HepG2 (cell line): ENCODE results near the gene PFDN2. TPM values are rescaled to one million over a fixed set of nuclear protein-coding genes. Genes with fewer than 3 reads are reported as not detected.

Experiments used
- ARHGAP35 ChIP-seq: sonication (generic); formaldehyde crosslinking; IDR thresholded peaks from 2 replicates; pipeline ENCODE4 v1.9.0; 2022; ENCODE audit warnings: mild to moderate bottlenecking, inconsistent platforms, moderate library complexity, missing genetic modification reagents, borderline replicate concordance
- ATF4 ChIP-seq, 2 experiments: fragments of 450-650 bp in 1 of 2; sonication (generic) in 1 of 2; formaldehyde crosslinking; IDR thresholded peaks; 2 replicates each; pipeline versions ENCODE4 v1.5.0 to v1.8.0; 2020 to 2022; ENCODE audit warnings: mild to moderate bottlenecking in 1 of 2, missing genetic modification reagents in 1 of 2
- BRD4 ChIP-seq: sonication (generic); formaldehyde crosslinking; IDR thresholded peaks from 2 replicates; pipeline ENCODE4 v1.4.0; 2020; ENCODE audit warnings: missing genetic modification reagents
- CBX2 ChIP-seq, 2 experiments: fragments of 200-600 bp in 1 of 2; sonication (generic); formaldehyde crosslinking in 1 of 2; IDR thresholded peaks; 2 replicates each; pipeline versions ENCODE4 v1.7.0 to v1.8.1; 2018 to 2022; ENCODE audit warnings: low read depth in 2 of 2, low read length in 1 of 2, mild to moderate bottlenecking in 1 of 2, missing genetic modification reagents in 1 of 2
- CBX5 ChIP-seq: sonication (generic); formaldehyde crosslinking; IDR thresholded peaks from 2 replicates; pipeline ENCODE4 v1.4.0; 2020; ENCODE audit warnings: missing genetic modification reagents, borderline replicate concordance
- E2F5 ChIP-seq: sonication (generic); formaldehyde crosslinking; conservative IDR thresholded peaks from 2 replicates; pipeline ENCODE4 v1.4.0; 2020; ENCODE audit warnings: missing genetic modification reagents
- ESRRA ChIP-seq: sonication (generic); formaldehyde crosslinking; IDR thresholded peaks from 2 replicates; pipeline ENCODE4 v1.5.1; 2020; ENCODE audit warnings: mild to moderate bottlenecking, low read depth, missing genetic modification reagents
- HBP1 ChIP-seq: IDR thresholded peaks from 2 replicates; pipeline ENCODE4 v1.6.1; 2016; ENCODE audit warnings: low read depth, control low read depth
- HDAC6 ChIP-seq: fragments of 200-600 bp; sonication (generic); IDR thresholded peaks from 2 replicates; pipeline ENCODE4 v1.7.0; 2017; ENCODE audit warnings: mild to moderate bottlenecking, antibody characterized with exemption, low read length, low read depth
- HNRNPH1 ChIP-seq: fragments of 200-400 bp; formaldehyde crosslinking; optimal IDR thresholded peaks from 2 replicates; pipeline ENCODE3; 2017; ENCODE audit warnings: mild to moderate bottlenecking, low read depth, low read length
- KLF11 ChIP-seq: IDR thresholded peaks from 2 replicates; pipeline ENCODE4 v1.6.1; 2016; ENCODE audit warnings: missing compliant biosample characterization
- MYPOP ChIP-seq: sonication (generic); formaldehyde crosslinking; IDR thresholded peaks from 2 replicates; pipeline ENCODE4 v1.8.1; 2023; ENCODE audit warnings: mild to moderate bottlenecking, moderate library complexity, missing genetic modification reagents
- NR0B2 ChIP-seq: sonication (generic); formaldehyde crosslinking; IDR thresholded peaks from 2 replicates; pipeline ENCODE4 v1.4.0; 2020; ENCODE audit warnings: mild to moderate bottlenecking, missing genetic modification reagents
- SALL1 ChIP-seq: sonication (generic); formaldehyde crosslinking; IDR thresholded peaks from 2 replicates; pipeline ENCODE4 v1.8.0; 2022; ENCODE audit warnings: mild to moderate bottlenecking, missing genetic modification reagents
- TARDBP ChIP-seq: sonication (generic); formaldehyde crosslinking; IDR thresholded peaks from 2 replicates; pipeline ENCODE4 v1.8.0; 2022; ENCODE audit warnings: mild to moderate bottlenecking, missing genetic modification reagents
- YEATS2 ChIP-seq: sonication (generic); formaldehyde crosslinking; IDR thresholded peaks from 2 replicates; pipeline ENCODE4 v1.4.0; 2020; ENCODE audit warnings: missing genetic modification reagents, borderline replicate concordance
- ZBTB20 ChIP-seq: sonication (generic); formaldehyde crosslinking; IDR thresholded peaks from 2 replicates; pipeline ENCODE4 v1.8.1; 2023; ENCODE audit warnings: missing genetic modification reagents, low read depth, mild to moderate bottlenecking, borderline replicate concordance
- ZGPAT ChIP-seq: IDR thresholded peaks from 2 replicates; pipeline ENCODE4 v1.6.1; 2016; ENCODE audit warnings: mild to moderate bottlenecking
- ZNF12 ChIP-seq: sonication (generic); formaldehyde crosslinking; IDR thresholded peaks from 2 replicates; pipeline ENCODE4 v1.5.0; 2020; ENCODE audit warnings: missing genetic modification reagents
- ZNF333 ChIP-seq: sonication (generic); formaldehyde crosslinking; IDR thresholded peaks from 2 replicates; pipeline ENCODE4 v1.4.0; 2020; ENCODE audit warnings: mild to moderate bottlenecking, missing genetic modification reagents, borderline replicate concordance
- ZNF556 ChIP-seq: sonication (generic); formaldehyde crosslinking; IDR thresholded peaks from 2 replicates; pipeline ENCODE4 v1.4.0; 2020; ENCODE audit warnings: mild to moderate bottlenecking, missing genetic modification reagents, borderline replicate concordance
- ZNF850 ChIP-seq: sonication (generic); formaldehyde crosslinking; conservative IDR thresholded peaks from 2 replicates; pipeline ENCODE4 v1.9.0; 2021; ENCODE audit warnings: mild to moderate bottlenecking, missing genetic modification reagents
- ZSCAN9 ChIP-seq: IDR thresholded peaks from 2 replicates; pipeline ENCODE4 v1.6.1; 2016; ENCODE audit warnings: borderline replicate concordance
- polyA plus RNA-seq, 8 experiments: library from polyadenylated mRNA; depleted of rRNA in 3 of 8; stranded (reverse) in 7 of 8; unstranded in 1 of 8; fragments of >200 nt; fragmentation: Illumina TruSeq in 4 of 8; extraction: Trizol in 4 of 8; gene quantifications; 2 replicates each; pipeline versions ENCODE4 v1.2.1 to v1.2.3, GENCODE V29; 2011 to 2016; ENCODE audit warnings: low read depth in 4 of 8, missing spikeins in 1 of 8, mixed read lengths in 1 of 8; ENCODE audit not compliant: insufficient read depth in 1 of 8
- total RNA-seq, 5 experiments: library from RNA; depleted of rRNA; stranded (reverse); fragments of >200 nt; fragmentation: Illumina TruSeq; extraction: Trizol; gene quantifications; 2 replicates each; pipeline ENCODE4 v1.2.3, GENCODE V29; 2016; ENCODE audit warnings: low read depth in 1 of 5

Gene PFDN2
- total and polyA plus RNA-seq, 2 of the 13 experiments (the other 11 are each of a cell fraction or from before 2014, with no cell fraction given), result 62.6 to 63.6 TPM

GRCh38 chr1:161153682-161154337 is 36.0 kb upstream of the PFDN2 start, which contains the start of gene UFC1 (continued):
- TF ChIP-seq E2F5 (CRISPR knock-in tag), result no peak
- 0 out of 2 replicates have a peak, but pooled peaks have one; percentile 27 for TF ChIP-seq ZSCAN9
- TF ChIP-seq ZBTB20 (CRISPR knock-in tag), result peak; percentile 68; the same call in 1 of the 2 replicates
- peak; percentile 84 for TF ChIP-seq YEATS2 (CRISPR knock-in tag)
- TF ChIP-seq CBX5, result 0 out of 2 replicates have a peak, but pooled peaks have one; percentile 56
- no peak for TF ChIP-seq CBX2 (IDR thresholded peaks at IDR 0.05; ENCODE audit: low read depth, low read length)
- TF ChIP-seq CBX2 (CRISPR knock-in tag; IDR thresholded peaks at IDR 0.05; ENCODE audit: low read depth), result no peak
- no peak for TF ChIP-seq ARHGAP35 (CRISPR knock-in tag)
- TF ChIP-seq ZNF556 (CRISPR knock-in tag), result peak; percentile 31; the same call in 1 of the 2 replicates
- TF ChIP-seq ZNF850, result 0 out of 2 replicates have a peak, but pooled peaks have one; percentile 2
- peak; percentile 72; the same call in 1 of the 2 replicates for TF ChIP-seq KLF11 (CRISPR knock-in tag)
- peak; percentile 68; the same call in 1 of the 2 replicates for TF ChIP-seq MYPOP (CRISPR knock-in tag)
- no peak for TF ChIP-seq ESRRA (CRISPR knock-in tag)
- peak; percentile 91 for TF ChIP-seq BRD4 (CRISPR knock-in tag)
- peak; percentile 44 for TF ChIP-seq HNRNPH1
- no peak for TF ChIP-seq ZNF333 (CRISPR knock-in tag)
- TF ChIP-seq HBP1 (CRISPR knock-in tag), result peak; percentile 91
- TF ChIP-seq TARDBP (CRISPR knock-in tag), result peak; percentile 87
- peak; percentile 77 for TF ChIP-seq ZGPAT
- TF ChIP-seq HDAC6, result no peak
- TF ChIP-seq SALL1 (CRISPR knock-in tag), result peak; percentile 65
- no peak for TF ChIP-seq ZNF12
- TF ChIP-seq ATF4 (CRISPR knock-in tag; IDR thresholded peaks at IDR 0.05), result peak in 1 of 2 experiments; percentile 69; a peak in 2 of 4 replicates
- no peak for TF ChIP-seq NR0B2 (CRISPR knock-in tag)
